GM12878 (cell line): Measurements from ENCODE around the gene PRSS8. TPM values are rescaled to one million over a fixed set of nuclear protein-coding genes. Genes with fewer than 3 reads are reported as not detected.

Source experiments
- ATAC-seq: fragments of 200-7000 bp; cut with Tn5 transposase; 3 replicates; pipeline ENCODE4 v1.9.1; 2020; ENCODE audit warnings: mild to moderate bottlenecking, moderate library complexity
- Bru-seq: library from RNA; stranded (reverse); fragments of 400-500 nt; gene quantifications from one replicate; lab custom pipeline; 2021; lab: Mats Ljungman, UMichigan
- BruChase-seq, 2 experiments: library from RNA; stranded (reverse); fragments of 400-500 nt; gene quantifications; one replicate each; lab custom pipeline; 2021; lab: Mats Ljungman, UMichigan
- BruUV-seq: library from RNA; stranded (reverse); fragments of 400-500 nt; replicated peaks from 2 replicates; lab custom pipeline; 2021; lab: Mats Ljungman, UMichigan
- CTCF ChIA-PET: fragments of 300-600 bp; sonication (Branson Sonifier 250); formaldehyde crosslinking; extraction: SDS; loops from one replicate; lab custom pipeline; 2021; ENCODE audit warnings: inconsistent platforms; lab: Yijun Ruan, JAX
- POLR2A ChIA-PET: fragments of 350-600 bp; formaldehyde crosslinking; extraction: SDS; loops from one replicate; lab custom pipeline; 2021; ENCODE audit warnings: inconsistent platforms; lab: Charles Lee
- RAD21 ChIA-PET: fragments of 300-600 bp; sonication (Branson Sonifier 250); formaldehyde crosslinking; loops from one replicate; lab custom pipeline; 2023; ENCODE audit warnings: antibody characterized with exemption; ENCODE audit not compliant: unreplicated experiment; lab: Charles Lee
- SMC1A ChIA-PET: fragments of 300-600 bp; sonication (Branson Sonifier 250); formaldehyde crosslinking; loops from one replicate; lab custom pipeline; 2023; ENCODE audit not compliant: unreplicated experiment, uncharacterized antibody; lab: Charles Lee
- DNase-seq: peaks from one replicate; pipeline ENCODE4 v3.0.0-alpha.2; 2011; ENCODE audit warnings: low read depth, low spot score
- FAIRE-seq: peaks from 3 replicates; lab custom pipeline; 2011; peaks lifted over from hg19 to GRCh38; lab: Jason Lieb, UNC
- H2AFZ ChIP-seq: 2 replicates; pipeline ENCODE4 v1.6.0; 2011; ENCODE audit warnings: low read depth, low read length, control low read depth; ENCODE audit not compliant: control insufficient read depth
- H3K27ac ChIP-seq: 2 replicates; pipeline ENCODE4 v1.5.1; 2011; ENCODE audit warnings: control low read depth; ENCODE audit not compliant: control insufficient read depth, insufficient read depth
- H3K27me3 ChIP-seq, 2 experiments: replicated peaks in 1 of 2; 2 replicates each; pipeline versions ENCODE4 v1.6.0 to v1.6.1; 2011; ENCODE audit warnings: low read length in 1 of 2; ENCODE audit not compliant: control insufficient read depth in 2 of 2, insufficient read depth in 2 of 2
- H3K36me3 ChIP-seq, 2 experiments: 2 replicates each; pipeline ENCODE4 v1.5.1; 2011; ENCODE audit warnings: low read length in 1 of 2; ENCODE audit not compliant: control insufficient read depth in 2 of 2, insufficient read depth in 2 of 2
- H3K4me1 ChIP-seq: 2 replicates; pipeline ENCODE4 v1.6.1; 2011; ENCODE audit warnings: mild to moderate bottlenecking, low read length, moderate library complexity, mixed read lengths; ENCODE audit not compliant: control insufficient read depth, insufficient read depth
- H3K4me2 ChIP-seq: 2 replicates; pipeline ENCODE4 v1.6.0; 2011; ENCODE audit warnings: control low read depth; ENCODE audit not compliant: control insufficient read depth, insufficient read depth
- H3K4me3 ChIP-seq: fragments of 200-600 bp; sonication (generic); 2 replicates; pipeline ENCODE4 v1.5.1; 2016
- H3K79me2 ChIP-seq: 2 replicates; pipeline ENCODE4 v1.6.0; 2011; ENCODE audit warnings: low read length; ENCODE audit not compliant: control insufficient read depth, insufficient read depth
- H3K9ac ChIP-seq: 2 replicates; pipeline ENCODE4 v1.8.0; 2011; ENCODE audit warnings: low read length, control low read depth, mixed read lengths; ENCODE audit not compliant: control insufficient read depth, insufficient read depth
- H3K9me3 ChIP-seq: replicated peaks from 3 replicates; pipeline ENCODE4 v1.5.1; 2011; ENCODE audit warnings: mild to moderate bottlenecking, low read length; ENCODE audit not compliant: control insufficient read depth, insufficient read depth
- H4K20me1 ChIP-seq: 2 replicates; pipeline ENCODE4 v1.6.0; 2011; ENCODE audit not compliant: control insufficient read depth, insufficient read depth
- BACH1 ChIP-seq: fragments of 450-650 bp; IDR thresholded peaks from 2 replicates; pipeline ENCODE4 v1.6.1; 2017; ENCODE audit warnings: mild to moderate bottlenecking, borderline replicate concordance
- JUND ChIP-seq: IDR thresholded peaks from 2 replicates; pipeline ENCODE4 v1.6.1; 2012; ENCODE audit warnings: low read depth, mild to moderate bottlenecking, low read length, improper control_type of control experiment, moderate library complexity
- MXI1 ChIP-seq: fragments of 150-350 bp; IDR thresholded peaks from 2 replicates; pipeline ENCODE4 v1.6.1; 2011; ENCODE audit warnings: low read depth, mild to moderate bottlenecking, inconsistent platforms, low read length, improper control_type of control experiment
- NFIC ChIP-seq: IDR thresholded peaks from 2 replicates; pipeline ENCODE4 v1.6.1; 2012; ENCODE audit warnings: low read depth, mild to moderate bottlenecking, inconsistent platforms, low read length, moderate library complexity
- NR2C2 ChIP-seq: IDR thresholded peaks from 2 replicates; pipeline ENCODE4 v1.6.1; 2011; ENCODE audit warnings: borderline replicate concordance, low read depth; ENCODE audit not compliant: control insufficient read depth, insufficient read length
- RAD21 ChIP-seq: IDR thresholded peaks from 2 replicates; pipeline ENCODE4 v1.6.1; 2011; ENCODE audit warnings: mild to moderate bottlenecking, low read depth, low read length, moderate library complexity; ENCODE audit not compliant: insufficient read depth
- ZSCAN29 ChIP-seq: fragments of 450-650 bp; IDR thresholded peaks from 2 replicates; pipeline ENCODE4 v1.6.1; 2017; ENCODE audit warnings: mild to moderate bottlenecking, moderate library complexity
- WGBS: methylation state at CpG from one replicate; pipeline ENCODE4 v1.1.6; 2016; ENCODE audit warnings: low lambda C conversion rate; ENCODE audit not compliant: insufficient replicate concordance, insufficient coverage; ENCODE audit errors: missing lambda C conversion rate; 5-methylcytosine and 5-hydroxymethylcytosine counted together
- in situ Hi-C: fragments of 300-500 bp; cut with MboI; formaldehyde crosslinking; loops from 9 replicates; pipeline ENCODE4 v1.14.3; 2018; ENCODE audit warnings: mixed read lengths
- intact Hi-C: fragments of 100-400 bp; cut with micrococcal nuclease; formaldehyde crosslinking; loops from one replicate; pipeline ENCODE4 v1.14.2; 2022; ENCODE audit not compliant: unreplicated experiment
- long read RNA-seq, 2 experiments: library from polyadenylated mRNA; unstranded; transcript quantifications; one replicate each; pipeline ENCODE4 v2.0.0, GENCODE V29; 2019 to 2020
- polyA minus RNA-seq, 3 experiments: library from RNA; depleted of rRNA, polyadenylated mRNA; stranded (reverse); fragments of >200 nt; gene quantifications; 2 replicates each; pipeline ENCODE4 v1.2.3, GENCODE V29; 2011
- polyA plus RNA-seq, 11 experiments: library from polyadenylated mRNA; depleted of rRNA in 4 of 11; unstranded in 6 of 11; stranded (reverse) in 5 of 11; fragments of >200 nt; fragmentation: Nextera tagmentation in 4 of 11; fragmentation: Illumina TruSeq in 1 of 11; extraction: Ambion mirVana in 4 of 11; extraction: Trizol in 1 of 11; gene quantifications; 1 replicate in 1 of 11; 2 replicates in 10 of 11; pipeline versions ENCODE4 v1.2.1 to v1.2.3, GENCODE V29; 2011 to 2016; ENCODE audit warnings: inconsistent platforms in 2 of 11, missing spikeins in 2 of 11, low read depth in 1 of 11
- total RNA-seq, 4 experiments: library from RNA; depleted of rRNA in 3 of 4; stranded (reverse); fragments of >200 nt in 3 of 4; fragmentation: Illumina TruSeq in 1 of 4; extraction: Trizol in 1 of 4; gene quantifications; 2 replicates each; pipeline versions ENCODE4 v1.2.1 to v1.2.3, GENCODE V29; 2013 to 2021
- TF ChIP-seq, protein P1 (sequence below): fragments of 450-650 bp; IDR thresholded peaks from 2 replicates; pipeline ENCODE4 v1.6.1; 2017; ENCODE audit warnings: antibody characterized with exemption, mild to moderate bottlenecking, moderate library complexity
- TF ChIP-seq, protein P2 (sequence below), 3 experiments: IDR thresholded peaks in 2 of 3; conservative IDR thresholded peaks in 1 of 3; 2 replicates each; pipeline ENCODE4 v1.5.1; 2011; ENCODE audit warnings: low read depth in 3 of 3, low read length in 3 of 3, mild to moderate bottlenecking in 3 of 3, control low read depth in 2 of 3, moderate library complexity in 2 of 3, inconsistent platforms in 1 of 3, mixed read lengths in 1 of 3; ENCODE audit not compliant: control insufficient read depth in 2 of 3, insufficient read depth in 1 of 3; ENCODE audit errors: extremely low read depth in 1 of 3

The PRSS8 gene
- not detected in 2 replicates for total RNA-seq (2013; cell fraction: nucleolus; rRNA removed)
- total RNA-seq (2014; rRNA removed) (not detected in 2 replicates), total RNA-seq (2014; rRNA removed; fragmentation: Illumina TruSeq; extraction: Trizol) (not detected in 2 replicates), total RNA-seq (2021) (0.16 and 0.33 TPM in 2 replicates), polyA plus RNA-seq (2011; rRNA removed) (not detected in 2 replicates), polyA plus RNA-seq (2014; fragmentation: Illumina TruSeq; extraction: Trizol) (not detected in 2 replicates), polyA plus RNA-seq (2014; fragmentation: Nextera tagmentation; extraction: Ambion mirVana) (not detected), polyA plus RNA-seq (2014; rRNA removed) (0.58 TPM in 1 of 2 replicates, not detected in the other), polyA plus RNA-seq (2016; fragmentation: Nextera tagmentation; extraction: Ambion mirVana) (not detected), polyA minus RNA-seq (2011; rRNA and poly(A)+ RNA removed) (0.10 TPM in 1 of 2 replicates, not detected in the other), Bru-seq, nascent RNA (not detected), BruChase-seq, experiment 1, labeled RNA remaining after a 6-hour chase (percentile 23 among the genes with signal in this experiment), BruChase-seq, experiment 2, labeled RNA remaining after a 2-hour chase (percentile 18 among the genes with signal in this experiment)
- not detected for polyA plus RNA-seq (2011; ENCODE audit: low read depth)
- polyA plus RNA-seq (2011; cell fraction: cytosol; rRNA removed): 0.06 TPM in 1 of 2 replicates, not detected in the other
- not detected in 2 replicates for polyA plus RNA-seq (2011; cell fraction: nucleus; rRNA removed)
- polyA plus RNA-seq (2012): not detected in 2 replicates
- not detected in 2 replicates for polyA minus RNA-seq (2011; cell fraction: cytosol; rRNA and poly(A)+ RNA removed)
- polyA minus RNA-seq (2011; cell fraction: nucleus; rRNA and poly(A)+ RNA removed): not detected in 2 replicates
- long read RNA-seq, experiment 1: 0 reads
- long read RNA-seq, experiment 2: 0 reads

DNA sequence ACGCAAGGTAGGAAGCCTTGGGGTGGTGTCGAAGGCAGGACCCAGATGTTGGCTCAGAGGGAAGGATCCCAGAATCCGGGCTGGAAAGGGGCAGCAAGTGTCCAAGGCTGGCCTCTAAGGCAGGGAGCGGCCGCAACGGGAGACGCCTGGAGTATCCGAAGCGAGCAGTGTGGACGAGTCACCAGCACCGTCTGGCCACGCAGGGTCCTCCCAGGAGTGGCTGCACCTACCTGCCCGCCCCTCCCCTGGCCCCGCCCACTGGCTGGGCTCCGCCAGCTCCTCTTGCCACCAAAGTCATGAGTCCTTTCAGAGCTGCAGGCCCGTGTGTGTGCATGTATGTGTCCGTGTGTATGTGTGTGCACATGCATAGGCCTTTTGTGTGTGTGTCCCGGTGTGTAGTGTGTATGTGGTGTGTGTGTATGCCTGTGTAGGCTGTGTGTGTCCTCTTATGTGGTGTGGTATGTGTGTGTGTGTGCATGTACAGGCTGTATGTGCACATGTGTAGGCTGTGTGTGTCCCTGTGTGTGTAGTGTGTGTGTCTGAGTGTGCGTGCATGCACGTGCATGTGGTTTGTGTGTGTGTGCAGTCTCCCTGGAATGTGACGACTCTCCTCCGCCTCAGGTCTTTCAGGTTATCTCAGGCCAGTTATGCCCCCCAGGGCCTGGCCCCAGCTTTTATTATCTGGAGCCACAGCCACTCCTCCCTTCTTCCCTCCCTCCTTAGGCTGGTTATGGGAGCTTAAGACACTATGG lies at the start of gene PRSS8:
Gene PRSS8 (minus strand): TSS at position 193 of the 752 bp plus-strand sequence. CDS start 229 bp downstream, outside the sequence.
- in situ Hi-C loops: no loop called here
- no peak within 1 kb of the TSS for H3K27ac ChIP-seq
- 60% methylated on average over 22 of the region's 22 CpGs for WGBS
- no peak within 1 kb of the TSS for H3K4me2 ChIP-seq
- intact Hi-C loops: no loop called here
- DNase-seq: no peak
- no peak within 1 kb of the TSS for H2AFZ ChIP-seq
- no peaks in the 10 kb centered on the region for H4K20me1 ChIP-seq
- RAD21 ChIA-PET: interaction anchor here (0.6 kb wide), 1 partner anchor 66 kb away, joined by 3 read pairs; no protein-coding TSS in a partner anchor
- no peak for TF ChIP-seq JUND
- TF ChIP-seq MXI1: no peak
- no peak for TF ChIP-seq ZSCAN29
- peak; percentile 37 for TF ChIP-seq NR2C2
- no peak for TF ChIP-seq RAD21
- no peak for TF ChIP-seq BACH1
- TF ChIP-seq NFIC: no peak
- TF ChIP-seq, protein P1, sequence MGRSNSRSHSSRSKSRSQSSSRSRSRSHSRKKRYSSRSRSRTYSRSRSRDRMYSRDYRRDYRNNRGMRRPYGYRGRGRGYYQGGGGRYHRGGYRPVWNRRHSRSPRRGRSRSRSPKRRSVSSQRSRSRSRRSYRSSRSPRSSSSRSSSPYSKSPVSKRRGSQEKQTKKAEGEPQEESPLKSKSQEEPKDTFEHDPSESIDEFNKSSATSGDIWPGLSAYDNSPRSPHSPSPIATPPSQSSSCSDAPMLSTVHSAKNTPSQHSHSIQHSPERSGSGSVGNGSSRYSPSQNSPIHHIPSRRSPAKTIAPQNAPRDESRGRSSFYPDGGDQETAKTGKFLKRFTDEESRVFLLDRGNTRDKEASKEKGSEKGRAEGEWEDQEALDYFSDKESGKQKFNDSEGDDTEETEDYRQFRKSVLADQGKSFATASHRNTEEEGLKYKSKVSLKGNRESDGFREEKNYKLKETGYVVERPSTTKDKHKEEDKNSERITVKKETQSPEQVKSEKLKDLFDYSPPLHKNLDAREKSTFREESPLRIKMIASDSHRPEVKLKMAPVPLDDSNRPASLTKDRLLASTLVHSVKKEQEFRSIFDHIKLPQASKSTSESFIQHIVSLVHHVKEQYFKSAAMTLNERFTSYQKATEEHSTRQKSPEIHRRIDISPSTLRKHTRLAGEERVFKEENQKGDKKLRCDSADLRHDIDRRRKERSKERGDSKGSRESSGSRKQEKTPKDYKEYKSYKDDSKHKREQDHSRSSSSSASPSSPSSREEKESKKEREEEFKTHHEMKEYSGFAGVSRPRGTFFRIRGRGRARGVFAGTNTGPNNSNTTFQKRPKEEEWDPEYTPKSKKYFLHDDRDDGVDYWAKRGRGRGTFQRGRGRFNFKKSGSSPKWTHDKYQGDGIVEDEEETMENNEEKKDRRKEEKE: no peak
- TF ChIP-seq, protein P2, sequence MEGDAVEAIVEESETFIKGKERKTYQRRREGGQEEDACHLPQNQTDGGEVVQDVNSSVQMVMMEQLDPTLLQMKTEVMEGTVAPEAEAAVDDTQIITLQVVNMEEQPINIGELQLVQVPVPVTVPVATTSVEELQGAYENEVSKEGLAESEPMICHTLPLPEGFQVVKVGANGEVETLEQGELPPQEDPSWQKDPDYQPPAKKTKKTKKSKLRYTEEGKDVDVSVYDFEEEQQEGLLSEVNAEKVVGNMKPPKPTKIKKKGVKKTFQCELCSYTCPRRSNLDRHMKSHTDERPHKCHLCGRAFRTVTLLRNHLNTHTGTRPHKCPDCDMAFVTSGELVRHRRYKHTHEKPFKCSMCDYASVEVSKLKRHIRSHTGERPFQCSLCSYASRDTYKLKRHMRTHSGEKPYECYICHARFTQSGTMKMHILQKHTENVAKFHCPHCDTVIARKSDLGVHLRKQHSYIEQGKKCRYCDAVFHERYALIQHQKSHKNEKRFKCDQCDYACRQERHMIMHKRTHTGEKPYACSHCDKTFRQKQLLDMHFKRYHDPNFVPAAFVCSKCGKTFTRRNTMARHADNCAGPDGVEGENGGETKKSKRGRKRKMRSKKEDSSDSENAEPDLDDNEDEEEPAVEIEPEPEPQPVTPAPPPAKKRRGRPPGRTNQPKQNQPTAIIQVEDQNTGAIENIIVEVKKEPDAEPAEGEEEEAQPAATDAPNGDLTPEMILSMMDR (IDR thresholded peaks at IDR 0.05 in 2 of 3, conservative IDR thresholded peaks at IDR 0.05 in 1 of 3; ENCODE audit: control insufficient read depth in 2 of 3, extremely low read depth in 1 of 3, insufficient read depth in 1 of 3, low read depth in 3 of 3, low read length in 3 of 3): no peak
- TF ChIP-seq, all 136 proteins: peak for 1
- ChIA-PET CTCF (no interaction called here), SMC1A (interaction anchor here (1.0 kb wide), 2 partner anchors 15 to 90 kb away, joined by 3 read pairs; no protein-coding TSS in a partner anchor), POLR2A (interaction anchor here (0.6 kb wide), 1 partner anchor 44 kb away, joined by 3 read pairs; the partner anchor contains the start of gene FUS)
- H3K27me3 ChIP-seq: no peaks in the 10 kb centered on the region
- H3K79me2 ChIP-seq: no peaks in the 10 kb centered on the region
- no peaks in the 10 kb centered on the region for H3K36me3 ChIP-seq
- no TSS peak for BruUV-seq
- no peak for FAIRE-seq
- no peak within 1 kb of the TSS for H3K4me3 ChIP-seq
- no peak for ATAC-seq
- H3K9me3 ChIP-seq: no peaks in the 10 kb centered on the region
- no peak within 1 kb of the TSS for H3K9ac ChIP-seq
- no peaks in the 10 kb centered on the region for H3K4me1 ChIP-seq
